ENCODE data around the gene ZNF385B. TPM values are rescaled to one million over a fixed set of nuclear protein-coding genes. Genes with fewer than 3 reads are reported as not detected.

The ZNF385B gene
- total RNA-seq, 2 donors from 2014 or later = not detected

DNA sequence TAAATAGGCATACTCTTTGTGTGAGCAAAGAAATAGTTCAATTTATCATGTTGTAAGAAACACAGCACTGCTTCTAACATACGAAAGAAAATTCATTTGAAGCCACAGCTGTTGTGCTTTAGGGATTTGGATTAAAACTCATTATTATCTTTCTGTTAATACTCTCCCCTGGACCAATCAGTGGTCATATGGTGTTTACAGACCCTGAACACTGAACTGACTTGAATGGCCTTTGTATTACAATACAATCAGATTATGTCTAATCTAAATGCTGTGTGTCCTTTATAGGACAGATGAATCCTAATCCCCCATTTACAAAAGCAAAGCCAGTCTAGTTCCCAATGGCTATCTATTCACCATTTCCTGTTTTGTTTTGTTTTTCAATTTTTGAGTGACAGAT is 36.5 kb downstream of the ZNF385B start:
- DNase-seq (ENCODE audit: low spot score in 2 of 2) (no peak), ATAC-seq (no peak)
- no peaks in the 10 kb centered on the region for H3K36me3 Mint-ChIP-seq

DNA sequence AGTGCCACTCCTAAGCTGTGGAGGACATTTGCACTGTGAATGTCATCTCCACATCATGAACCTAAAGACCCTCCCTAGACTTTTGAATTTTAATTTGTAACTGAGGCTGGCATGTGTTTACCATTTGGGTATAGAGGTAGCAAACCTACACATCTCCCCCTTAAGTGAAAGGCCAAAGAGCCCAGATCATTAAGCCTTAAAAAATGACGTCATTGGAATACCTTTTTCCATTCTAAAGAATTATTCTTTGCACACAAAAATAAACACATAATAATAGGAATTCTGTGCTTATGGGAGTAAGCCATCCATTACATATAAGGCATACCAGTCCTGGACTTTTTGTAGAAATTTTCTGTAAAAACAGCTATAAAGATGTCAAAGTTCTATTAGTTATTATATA is 38.9 kb downstream of the ZNF385B start:
- Mint-ChIP-seq H3K36me3 (no peaks in the 10 kb centered on the region), H3K9me3 (no peaks in the 10 kb centered on the region), H3K27ac (no peak overlapping the region)
- DNase-seq (ENCODE audit: low spot score in 2 of 2) (no peak), ATAC-seq (no peak)

More for the DNA sequence above, 36.5 kb downstream of the ZNF385B start:
- Mint-ChIP-seq H3K27ac (no peak overlapping the region), H3K9me3 (no peaks in the 10 kb centered on the region)

DNA sequence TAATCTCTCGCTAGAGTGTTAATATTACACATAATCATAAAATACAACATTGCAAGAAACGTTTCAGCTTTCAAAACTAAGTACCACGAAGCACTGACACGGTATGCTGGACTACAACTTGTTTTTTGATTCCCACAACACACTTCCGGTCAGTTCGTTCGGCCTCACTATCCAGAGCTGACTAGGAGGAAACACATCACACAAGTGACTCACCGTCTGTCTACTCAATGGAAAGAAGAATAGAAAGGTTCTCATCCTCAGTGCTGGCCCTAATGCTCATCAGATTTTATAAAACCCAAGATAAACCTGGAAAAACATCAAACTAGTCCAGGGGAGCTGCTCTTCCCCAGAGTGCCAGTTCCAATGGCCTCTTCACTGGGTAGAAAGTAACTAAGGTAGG is 42.9 kb downstream of the ZNF385B start:
- DNase-seq (ENCODE audit: low spot score in 2 of 2) (no peak), ATAC-seq (no peak)
- no peaks in the 10 kb centered on the region for H3K36me3 Mint-ChIP-seq
- H3K9me3 Mint-ChIP-seq = no peaks in the 10 kb centered on the region
- H3K27ac Mint-ChIP-seq = no peak overlapping the region

DNA sequence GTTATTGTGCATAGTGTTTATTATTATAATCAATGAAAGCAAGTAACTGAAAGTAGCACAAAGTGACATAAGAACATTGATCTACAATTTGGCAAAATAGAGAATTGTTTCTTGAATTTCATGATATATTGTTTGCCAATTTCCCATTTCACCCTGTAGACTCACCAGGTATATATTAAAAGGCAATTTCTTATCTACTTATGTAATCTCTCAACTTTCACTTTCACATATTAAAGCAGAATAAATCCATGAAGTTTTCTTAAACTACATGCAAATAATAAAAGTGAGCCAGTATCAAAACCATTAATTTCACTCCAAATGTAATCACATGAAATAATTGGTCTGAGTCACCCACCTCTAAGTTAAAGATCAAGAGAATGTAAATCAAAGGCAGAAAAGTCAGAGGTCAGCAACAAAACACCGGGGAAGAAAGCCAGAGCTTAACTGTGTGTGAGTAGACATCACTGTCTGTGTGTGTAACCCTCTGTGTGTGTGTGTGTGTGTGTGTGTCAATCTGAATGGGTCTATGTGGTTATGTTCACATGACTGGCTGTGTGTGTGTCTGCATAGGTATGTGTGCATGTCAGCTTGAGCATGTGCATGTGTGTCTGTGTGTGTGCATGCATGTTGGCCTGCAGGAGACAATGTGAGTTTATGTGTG is 44.1 kb downstream of the ZNF385B start:
- no peaks in the 10 kb centered on the region for H3K36me3 Mint-ChIP-seq
- no peak for ATAC-seq
- DNase-seq (ENCODE audit: low spot score in 2 of 2) = no peak
- H3K9me3 Mint-ChIP-seq = no peaks in the 10 kb centered on the region
- H3K27ac Mint-ChIP-seq = no peak overlapping the region

DNA sequence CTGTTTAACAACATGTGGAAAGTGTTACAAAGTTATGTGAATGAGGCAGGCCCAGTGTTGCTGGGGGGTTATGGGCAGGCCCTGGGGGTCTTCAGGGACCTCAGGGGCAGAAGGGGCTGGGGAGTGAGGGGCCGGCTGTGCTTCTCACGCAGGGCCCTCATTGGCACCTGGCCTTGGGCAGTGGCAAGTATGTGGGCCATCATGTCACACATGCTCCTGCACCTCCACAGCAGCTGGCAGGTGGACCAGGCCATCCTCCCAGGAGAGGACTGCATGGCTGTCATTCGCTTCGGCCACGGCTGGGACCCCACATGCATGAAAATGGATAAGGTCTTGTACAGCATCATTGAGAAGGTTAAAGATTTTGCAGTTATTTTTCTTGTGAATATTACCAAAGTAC is 47.4 kb downstream of the ZNF385B start:
- no peaks in the 10 kb centered on the region for H3K9me3 Mint-ChIP-seq
- no peak overlapping the region for H3K27ac Mint-ChIP-seq
- no peak for ATAC-seq
- no peaks in the 10 kb centered on the region for H3K36me3 Mint-ChIP-seq
- peak in 1 of 2 donors; percentile 53 for DNase-seq (ENCODE audit: low spot score in 2 of 2)

DNA sequence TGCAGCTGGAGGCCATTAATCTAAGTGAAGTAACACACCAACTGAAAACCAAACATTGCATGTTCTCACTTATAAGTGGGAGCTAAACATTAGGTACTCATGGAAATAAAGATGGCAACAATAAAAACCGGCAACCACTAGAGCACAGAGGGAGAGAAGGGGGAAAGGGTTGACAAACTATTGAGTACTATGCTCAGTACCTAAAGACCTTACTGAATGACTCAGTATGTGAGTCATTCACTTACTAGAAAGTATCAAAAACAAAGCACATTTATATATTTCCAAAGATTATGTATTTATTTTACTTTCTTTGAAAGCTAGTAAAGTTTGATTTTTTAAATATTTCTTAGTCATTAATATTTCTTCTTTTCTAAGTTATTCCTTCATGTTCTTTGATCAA is 48.9 kb downstream of the ZNF385B start:
- DNase-seq (ENCODE audit: low spot score in 2 of 2) = no peak
- no peak for ATAC-seq
- Mint-ChIP-seq H3K9me3 (no peaks in the 10 kb centered on the region), H3K27ac (no peak overlapping the region), H3K36me3 (no peaks in the 10 kb centered on the region)

DNA sequence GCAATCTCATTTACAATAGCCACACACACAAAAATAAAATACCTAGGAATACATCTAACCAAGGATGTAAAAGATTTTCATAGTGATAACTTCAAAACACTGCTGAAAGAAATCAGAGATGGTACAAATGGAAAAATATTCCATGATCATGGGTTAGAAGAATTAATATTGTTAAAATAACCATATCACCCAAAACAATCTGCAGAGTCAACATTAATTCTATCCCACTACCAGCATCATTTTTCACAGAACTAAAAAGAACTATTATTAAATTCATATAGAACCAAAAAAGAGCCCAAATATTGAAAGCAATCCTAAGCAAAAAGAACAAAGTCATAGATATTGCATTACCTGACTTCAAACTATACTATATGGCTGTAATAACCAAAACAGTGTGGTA is 50.4 kb downstream of the ZNF385B start:
- H3K27ac Mint-ChIP-seq = no peak overlapping the region
- H3K36me3 Mint-ChIP-seq = no peaks in the 10 kb centered on the region
- peaks cover 0 to 4% of the 10 kb centered on the region in 2 donors for H3K9me3 Mint-ChIP-seq
- no peak for ATAC-seq
- DNase-seq (ENCODE audit: low spot score in 2 of 2) = no peak

DNA sequence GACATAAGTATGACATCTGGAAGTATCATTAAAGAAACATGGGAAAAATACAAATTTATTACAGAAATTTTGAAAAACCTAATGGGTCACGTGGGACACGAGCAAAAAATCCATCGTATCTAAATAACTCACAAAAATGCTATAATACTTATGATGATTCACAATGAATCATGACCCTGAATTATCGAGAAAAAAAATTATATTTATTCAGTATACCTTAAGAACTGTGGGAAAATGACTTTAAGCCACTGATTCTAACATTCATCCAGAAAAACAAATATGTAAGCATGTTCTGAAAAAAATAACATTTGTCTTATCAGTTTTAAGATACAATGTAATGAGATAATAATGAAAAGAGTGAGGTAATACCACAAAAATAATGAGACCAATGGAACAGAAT is 51.8 kb downstream of the ZNF385B start:
- no peak for ATAC-seq
- Mint-ChIP-seq H3K27ac (no peak overlapping the region), H3K36me3 (no peaks in the 10 kb centered on the region), H3K9me3 (peaks cover 0 to 4% of the 10 kb centered on the region in 2 donors)
- DNase-seq (ENCODE audit: low spot score in 2 of 2) = no peak

DNA sequence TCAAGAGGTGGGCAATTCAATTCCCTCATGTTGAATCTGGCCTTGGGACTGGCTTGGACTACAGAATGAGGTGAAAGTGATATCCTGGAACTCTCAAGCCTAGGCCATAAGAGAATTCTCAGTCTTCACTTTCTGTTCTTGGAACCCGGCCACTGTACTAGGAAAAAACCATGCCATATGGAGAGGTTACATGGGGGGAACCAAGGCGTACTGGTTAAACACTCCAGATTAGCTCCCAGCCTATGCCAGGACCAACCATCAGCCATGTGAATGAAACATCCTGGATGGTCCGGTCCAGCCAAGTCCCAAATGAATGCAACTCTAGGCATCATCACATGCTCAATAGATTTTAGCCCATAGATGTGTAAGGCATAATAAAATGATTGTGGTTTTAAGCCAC is 56.4 kb downstream of the ZNF385B start:
- ATAC-seq (no peak), DNase-seq (ENCODE audit: low spot score in 2 of 2) (no peak)
- H3K36me3 Mint-ChIP-seq = no peaks in the 10 kb centered on the region
- peaks cover 0 to 4% of the 10 kb centered on the region in 2 donors for H3K9me3 Mint-ChIP-seq
- H3K27ac Mint-ChIP-seq = no peak overlapping the region

DNA sequence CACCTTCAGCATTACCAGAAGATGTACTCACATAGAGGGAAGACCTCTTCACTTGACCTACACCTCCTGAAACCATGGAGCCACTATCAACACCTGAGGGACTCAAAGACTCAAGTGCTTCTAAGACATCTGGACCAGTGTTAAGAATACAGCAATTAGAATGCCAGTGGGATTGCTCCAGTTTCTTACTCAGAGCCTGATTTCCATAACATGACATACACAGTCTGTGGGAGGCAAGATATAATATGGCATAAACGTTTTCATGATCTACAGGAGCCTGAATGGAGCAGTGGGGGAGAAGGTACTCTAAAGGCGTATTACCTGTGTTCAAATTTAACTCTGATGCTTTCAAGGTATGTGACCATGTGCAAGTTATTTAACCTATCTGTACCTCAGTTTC is 57.2 kb downstream of the ZNF385B start:
- peaks cover 0 to 4% of the 10 kb centered on the region in 2 donors for H3K9me3 Mint-ChIP-seq
- H3K36me3 Mint-ChIP-seq = no peaks in the 10 kb centered on the region
- no peak for ATAC-seq
- H3K27ac Mint-ChIP-seq = no peak overlapping the region
- no peak for DNase-seq (ENCODE audit: low spot score in 2 of 2)

DNA sequence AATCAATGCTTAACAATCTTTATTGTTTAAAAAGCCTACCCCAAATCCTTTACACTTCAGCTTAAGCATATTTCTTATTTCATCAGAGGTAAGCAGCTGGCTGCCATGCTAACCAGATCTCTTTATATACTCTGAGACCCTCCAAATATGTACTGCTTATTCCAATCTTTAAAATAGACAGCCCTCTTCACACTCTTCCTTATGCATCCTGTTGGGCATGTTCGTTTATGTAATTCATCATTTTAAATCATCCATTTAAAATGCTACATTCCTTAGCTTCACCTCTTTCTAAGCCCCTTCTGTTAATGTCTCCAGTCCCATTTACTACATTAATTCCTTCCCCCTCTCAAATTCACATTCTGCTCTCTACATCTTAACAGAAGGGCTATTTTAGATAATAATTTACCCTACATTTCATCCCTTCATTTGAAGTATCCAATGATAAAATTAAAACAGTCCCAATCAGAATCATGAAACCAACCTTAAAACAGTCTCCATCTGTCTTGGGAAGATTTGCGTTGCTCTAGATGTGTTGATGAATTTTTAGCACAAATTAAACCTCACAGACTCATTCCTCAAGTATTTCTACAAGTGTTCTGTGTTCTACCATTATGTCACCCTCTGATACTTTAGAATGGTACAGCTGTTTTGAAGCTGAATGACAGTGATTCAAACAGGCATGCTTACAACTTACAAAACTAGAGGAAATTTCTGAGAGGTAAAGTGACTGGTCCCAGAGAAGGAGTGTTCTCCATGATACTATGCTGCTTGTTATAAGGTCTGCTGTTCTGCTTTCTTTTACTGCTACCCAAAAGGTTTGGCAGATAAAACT is 59.1 kb downstream of the ZNF385B start:
- ATAC-seq = no peak
- Mint-ChIP-seq H3K9me3 (peaks cover 0 to 4% of the 10 kb centered on the region in 2 donors), H3K27ac (no peak overlapping the region), H3K36me3 (no peaks in the 10 kb centered on the region)
- DNase-seq (ENCODE audit: low spot score in 2 of 2) = no peak

DNA sequence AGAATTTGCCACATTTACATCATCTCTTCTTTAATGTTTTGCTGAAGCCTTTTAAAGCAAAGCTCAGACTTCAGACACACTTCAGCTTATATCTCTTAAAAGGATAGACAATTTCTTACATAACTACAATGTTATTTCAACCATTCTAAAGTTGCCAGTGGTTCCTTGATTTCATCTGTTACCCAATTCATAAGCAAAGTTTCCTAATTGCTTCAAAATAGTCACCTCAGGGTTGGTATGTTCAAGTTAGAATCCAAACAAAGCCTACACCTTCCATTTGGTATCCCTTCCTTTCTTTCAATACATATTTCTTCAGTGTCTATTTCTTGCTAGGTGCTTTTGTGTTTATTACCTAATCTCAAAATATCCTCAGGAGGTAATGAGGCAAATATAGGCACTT is 60.6 kb downstream of the ZNF385B start:
- Mint-ChIP-seq H3K9me3 (no peaks in the 10 kb centered on the region), H3K27ac (no peak overlapping the region), H3K36me3 (no peaks in the 10 kb centered on the region)
- DNase-seq (ENCODE audit: low spot score in 2 of 2) (no peak), ATAC-seq (no peak)

DNA sequence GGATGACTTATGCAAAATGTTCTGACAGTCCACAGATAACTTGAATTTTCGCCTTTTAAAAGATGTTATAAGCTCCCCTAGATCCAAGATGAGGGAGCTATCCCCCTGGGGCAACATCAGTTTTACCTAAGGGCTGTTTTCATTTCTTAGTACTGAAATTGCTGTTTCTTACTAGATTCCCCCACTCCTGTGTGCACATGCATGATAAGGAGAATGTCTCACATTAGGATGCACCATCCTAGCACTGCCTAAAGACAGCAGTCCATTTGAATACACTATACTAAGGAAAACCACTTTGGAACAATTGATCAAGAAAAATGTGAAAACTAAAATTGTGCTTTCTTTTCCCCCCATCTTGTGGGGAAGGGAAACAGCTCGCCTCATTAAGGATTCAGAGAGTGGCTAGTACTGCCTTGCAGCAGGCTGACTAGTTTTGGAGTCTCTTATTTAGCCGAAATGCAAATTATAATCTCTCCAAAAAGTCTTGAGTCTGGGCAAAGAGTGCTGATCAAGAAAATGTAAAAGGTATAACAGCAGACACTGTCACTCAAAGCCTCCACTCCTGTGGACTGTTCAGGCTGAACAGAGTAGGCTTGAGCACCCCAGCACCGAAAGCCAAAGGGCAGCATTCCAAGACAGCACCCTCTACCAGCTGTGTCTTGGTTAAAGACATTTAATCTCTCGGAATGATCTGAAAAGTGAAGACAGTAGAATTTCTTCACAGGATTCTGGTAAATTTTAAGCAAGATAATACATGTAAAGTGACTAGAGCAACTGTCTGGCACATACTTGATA is 65.0 kb downstream of the ZNF385B start:
- no peak for DNase-seq (ENCODE audit: low spot score in 2 of 2)
- no peak for ATAC-seq
- Mint-ChIP-seq H3K36me3 (no peaks in the 10 kb centered on the region), H3K27ac (no peak overlapping the region), H3K9me3 (no peaks in the 10 kb centered on the region)

DNA sequence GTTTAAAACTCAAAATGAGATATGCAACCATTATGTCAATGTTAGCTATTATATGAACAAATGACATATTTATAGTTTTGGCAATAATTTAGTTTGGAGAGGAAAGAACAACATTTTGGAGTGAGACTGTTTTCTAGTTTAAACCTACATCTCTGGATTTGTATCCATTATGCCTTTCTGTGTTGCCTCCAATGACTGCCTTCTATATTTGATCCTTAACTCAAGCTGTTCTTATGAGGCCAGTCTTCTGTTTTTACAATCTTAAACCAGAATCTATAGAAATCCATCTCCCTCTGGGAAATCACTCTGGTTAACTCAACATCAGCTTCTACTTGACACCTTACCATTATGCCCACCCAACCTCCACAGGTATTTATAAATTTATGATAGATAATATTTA is 67.5 kb downstream of the ZNF385B start:
- no peak for DNase-seq (ENCODE audit: low spot score in 2 of 2)
- no peaks in the 10 kb centered on the region for H3K36me3 Mint-ChIP-seq
- ATAC-seq = no peak
- H3K27ac Mint-ChIP-seq = no peak overlapping the region
- no peaks in the 10 kb centered on the region for H3K9me3 Mint-ChIP-seq

DNA sequence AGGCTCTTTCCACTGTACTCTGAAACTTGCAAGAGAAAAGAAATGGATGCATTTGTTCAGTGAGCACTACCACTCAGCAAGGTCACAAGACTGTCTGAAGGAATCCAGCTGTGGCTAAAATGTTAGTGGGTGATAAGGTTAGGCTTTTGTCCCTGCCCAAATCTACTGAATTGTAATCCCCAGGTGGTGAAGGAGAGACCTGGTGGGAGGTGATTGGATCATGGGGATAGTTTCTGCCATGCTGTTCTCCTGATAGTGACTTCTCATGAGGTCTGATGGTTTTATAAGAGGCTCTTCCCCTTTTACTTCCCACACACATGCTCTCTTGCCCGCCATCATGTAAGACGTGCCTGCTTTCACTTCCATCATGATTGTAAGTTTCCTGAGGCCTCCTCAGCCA is 68.2 kb downstream of the ZNF385B start:
- ATAC-seq (no peak), DNase-seq (ENCODE audit: low spot score in 2 of 2) (no peak)
- H3K36me3 Mint-ChIP-seq = no peaks in the 10 kb centered on the region
- no peaks in the 10 kb centered on the region for H3K9me3 Mint-ChIP-seq
- H3K27ac Mint-ChIP-seq = no peak overlapping the region

DNA sequence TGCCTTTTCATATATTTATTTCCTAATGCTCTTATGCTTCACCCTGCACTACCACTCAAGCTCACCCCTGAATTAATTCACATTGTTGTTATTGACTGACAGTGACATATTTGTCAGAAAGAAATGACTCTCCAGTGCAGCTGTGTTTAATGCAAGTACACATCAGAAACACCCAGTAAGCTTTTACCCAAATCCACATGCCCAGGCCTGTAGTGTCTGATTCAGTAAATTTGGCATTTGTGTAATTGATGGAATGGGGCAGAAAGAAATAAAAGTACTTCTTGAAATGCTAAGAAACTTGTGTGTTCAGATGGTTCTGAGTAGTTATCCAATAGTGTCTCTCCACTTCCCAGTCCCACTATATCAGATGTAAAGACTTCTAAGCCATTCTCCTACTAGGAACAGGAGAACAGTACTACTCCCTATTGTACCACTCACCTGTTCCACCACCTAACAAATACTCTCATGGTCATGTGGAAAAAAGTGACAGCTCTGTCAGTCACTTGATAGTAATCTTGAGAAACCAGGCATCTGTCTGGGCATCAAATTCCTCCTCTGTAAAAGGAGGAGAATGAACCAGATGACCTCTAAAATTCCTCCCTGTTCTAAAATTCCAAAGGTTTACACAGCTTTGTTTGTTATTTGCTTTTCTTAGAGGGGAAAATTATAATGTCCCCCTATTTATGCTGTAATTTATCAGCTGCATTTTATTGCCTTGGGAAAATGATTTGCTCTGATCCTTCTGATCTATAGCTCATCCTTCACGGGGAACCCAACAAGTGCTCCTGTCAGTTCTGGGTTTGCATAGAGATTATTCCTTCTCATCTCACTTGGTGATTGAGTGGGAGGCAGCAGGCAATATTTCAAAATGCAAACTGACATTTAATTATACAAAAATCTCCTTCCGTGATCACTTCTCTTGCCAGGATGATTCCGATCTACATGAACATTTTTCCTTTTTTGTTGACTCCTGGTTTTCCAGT is 70.9 kb downstream of the ZNF385B start:
- no peak for ATAC-seq
- Mint-ChIP-seq H3K36me3 (no peaks in the 10 kb centered on the region), H3K9me3 (no peaks in the 10 kb centered on the region), H3K27ac (no peak overlapping the region)
- DNase-seq (ENCODE audit: low spot score in 2 of 2) = no peak

Measured in activated naive CD4-positive, alpha-beta T cell treated with anti-CD3 and anti-CD28 coated beads, Interleukin-2, amount 50 U/mL, for 72 hours (primary cell).